ENCODE results near the gene SDR42E2.
"Not testable (repeated sequence)": the region's sequence is repeated elsewhere in the genome, so short reads cannot be mapped to it uniquely, and the experiment has no call there.

SDR42E2 gene

DNA sequence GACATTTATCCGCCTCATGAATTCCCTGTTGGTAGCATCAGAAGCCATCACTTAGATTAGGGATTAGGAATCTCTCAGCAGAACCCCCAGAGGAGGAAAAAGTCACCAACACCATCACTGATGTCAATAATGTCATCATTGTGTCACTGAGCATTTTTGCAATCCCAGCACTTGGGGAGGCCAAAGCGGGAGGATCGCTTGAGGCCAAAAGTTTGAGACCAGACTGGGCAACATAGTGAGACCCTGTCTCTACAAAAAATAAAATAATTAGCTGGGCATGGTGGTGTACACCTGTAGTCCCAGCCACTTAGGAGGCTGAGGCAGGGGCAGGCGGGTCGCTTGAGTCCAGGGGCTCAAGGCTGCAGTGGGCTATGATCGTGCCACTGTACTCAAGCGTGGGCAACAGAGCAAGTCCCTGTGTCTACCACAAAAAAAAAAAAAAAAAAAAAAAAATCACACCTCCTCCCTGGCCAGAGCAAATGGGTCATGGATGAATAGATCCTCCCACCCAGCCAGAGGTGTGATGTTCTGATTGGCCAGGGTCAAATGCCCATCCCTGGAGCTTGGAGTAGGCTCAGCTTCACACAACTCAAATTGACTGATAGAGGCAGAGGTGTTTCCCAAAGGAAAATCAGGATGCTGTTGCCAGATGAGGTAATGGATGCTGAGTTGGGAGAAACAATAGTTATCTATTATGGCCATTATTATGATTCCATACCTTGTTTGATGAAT lies 38.4 kb upstream of the SDR42E2 start:
- no peak overlapping the region for H3K4me3 ChIP-seq (ENCODE audit: low read depth, low read length)
- DNase-seq (ENCODE audit: low read depth), result no peak
- TF ChIP-seq, protein P1, sequence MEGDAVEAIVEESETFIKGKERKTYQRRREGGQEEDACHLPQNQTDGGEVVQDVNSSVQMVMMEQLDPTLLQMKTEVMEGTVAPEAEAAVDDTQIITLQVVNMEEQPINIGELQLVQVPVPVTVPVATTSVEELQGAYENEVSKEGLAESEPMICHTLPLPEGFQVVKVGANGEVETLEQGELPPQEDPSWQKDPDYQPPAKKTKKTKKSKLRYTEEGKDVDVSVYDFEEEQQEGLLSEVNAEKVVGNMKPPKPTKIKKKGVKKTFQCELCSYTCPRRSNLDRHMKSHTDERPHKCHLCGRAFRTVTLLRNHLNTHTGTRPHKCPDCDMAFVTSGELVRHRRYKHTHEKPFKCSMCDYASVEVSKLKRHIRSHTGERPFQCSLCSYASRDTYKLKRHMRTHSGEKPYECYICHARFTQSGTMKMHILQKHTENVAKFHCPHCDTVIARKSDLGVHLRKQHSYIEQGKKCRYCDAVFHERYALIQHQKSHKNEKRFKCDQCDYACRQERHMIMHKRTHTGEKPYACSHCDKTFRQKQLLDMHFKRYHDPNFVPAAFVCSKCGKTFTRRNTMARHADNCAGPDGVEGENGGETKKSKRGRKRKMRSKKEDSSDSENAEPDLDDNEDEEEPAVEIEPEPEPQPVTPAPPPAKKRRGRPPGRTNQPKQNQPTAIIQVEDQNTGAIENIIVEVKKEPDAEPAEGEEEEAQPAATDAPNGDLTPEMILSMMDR (IDR thresholded peaks at IDR 0.05; ENCODE audit: insufficient read depth, low read depth, low read length, missing control alignments), result no peak

DNA sequence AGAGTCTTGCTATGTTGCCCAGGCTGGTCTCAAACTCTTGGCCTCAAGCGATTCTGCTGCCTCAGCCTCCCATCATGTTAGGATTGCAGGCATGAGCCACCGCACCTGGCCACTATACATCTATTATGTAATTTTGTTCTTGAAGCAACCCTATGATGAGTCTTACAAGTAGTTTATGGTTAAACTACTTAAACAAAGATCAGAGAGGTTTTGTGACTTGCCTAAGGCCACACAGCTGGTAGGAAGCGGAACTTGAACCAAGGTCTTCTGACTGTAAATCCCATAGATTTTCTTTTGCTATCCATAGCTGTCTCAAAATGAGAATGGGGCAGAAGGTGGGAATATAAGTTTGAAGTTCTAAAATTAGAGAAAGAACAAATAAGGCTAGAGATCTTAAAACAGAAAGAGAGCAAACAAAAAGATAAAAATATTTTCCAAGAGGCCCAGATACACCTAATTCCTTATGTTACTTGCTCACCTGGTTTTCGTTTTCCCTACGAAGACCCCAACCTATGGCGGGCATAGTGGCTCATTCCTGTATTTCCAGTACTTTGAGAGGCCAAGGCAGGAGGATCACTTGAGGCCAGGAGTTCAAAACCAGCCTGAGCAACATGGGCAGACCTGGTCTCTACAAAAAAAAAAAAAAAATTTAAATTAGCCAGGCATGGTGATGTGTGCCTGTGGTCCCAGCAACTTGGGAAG lies 37.6 kb upstream of the SDR42E2 start:
- TF ChIP-seq, protein P1 (IDR thresholded peaks at IDR 0.05; ENCODE audit: insufficient read depth, low read depth, low read length, missing control alignments), result no peak
- no peak for DNase-seq (ENCODE audit: low read depth)
- no peak overlapping the region for H3K4me3 ChIP-seq (ENCODE audit: low read depth, low read length)

DNA sequence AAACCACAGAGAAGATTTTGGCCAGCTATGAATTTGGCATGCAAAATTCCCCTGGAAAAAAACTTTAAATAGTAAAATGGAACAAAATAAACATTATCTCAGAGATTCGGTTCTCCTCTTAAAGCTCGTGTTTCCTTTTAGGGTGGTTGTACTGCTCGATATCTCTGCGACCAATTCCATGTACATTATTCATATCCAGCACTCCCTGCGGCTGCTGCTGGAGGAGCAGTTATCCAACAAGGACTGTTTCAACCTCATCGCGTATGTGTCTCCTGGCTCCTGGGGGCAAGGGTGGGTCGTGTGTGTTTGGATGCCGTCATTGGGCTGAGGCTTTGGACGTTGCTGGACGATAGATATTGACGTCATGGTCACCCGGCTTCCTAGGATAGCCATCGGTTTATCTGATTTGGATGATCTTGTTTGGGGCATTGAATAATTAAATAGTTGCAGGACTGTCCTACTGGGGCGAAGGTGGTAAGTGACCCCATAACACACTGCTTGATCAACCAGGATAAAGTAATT lies 36.2 kb upstream of the SDR42E2 start:
- TF ChIP-seq, protein P1 (IDR thresholded peaks at IDR 0.05; ENCODE audit: insufficient read depth, low read depth, low read length, missing control alignments), result no peak
- no peak for DNase-seq (ENCODE audit: low read depth)
- H3K4me3 ChIP-seq (ENCODE audit: low read depth, low read length), result no peak overlapping the region

DNA sequence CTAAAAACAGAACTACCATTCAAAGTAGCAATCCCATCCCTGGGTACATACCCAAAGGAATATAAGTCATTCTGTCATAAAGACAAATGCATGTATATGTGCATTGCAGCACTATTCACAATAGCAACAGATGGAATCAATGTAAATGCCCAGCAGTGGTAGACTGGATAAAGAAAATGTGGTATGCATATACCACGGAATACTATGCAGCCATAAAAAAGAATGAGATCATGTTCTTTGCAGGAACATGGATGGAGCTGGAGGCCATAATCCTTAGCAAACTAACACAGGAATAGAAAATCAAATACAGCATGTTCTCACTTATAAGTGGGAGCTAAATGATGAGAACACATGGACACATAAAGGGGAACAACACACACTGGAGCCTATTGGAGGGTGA lies 33.8 kb upstream of the SDR42E2 start:
- H3K4me3 ChIP-seq (ENCODE audit: low read depth, low read length), result not testable (repeated sequence)

DNA sequence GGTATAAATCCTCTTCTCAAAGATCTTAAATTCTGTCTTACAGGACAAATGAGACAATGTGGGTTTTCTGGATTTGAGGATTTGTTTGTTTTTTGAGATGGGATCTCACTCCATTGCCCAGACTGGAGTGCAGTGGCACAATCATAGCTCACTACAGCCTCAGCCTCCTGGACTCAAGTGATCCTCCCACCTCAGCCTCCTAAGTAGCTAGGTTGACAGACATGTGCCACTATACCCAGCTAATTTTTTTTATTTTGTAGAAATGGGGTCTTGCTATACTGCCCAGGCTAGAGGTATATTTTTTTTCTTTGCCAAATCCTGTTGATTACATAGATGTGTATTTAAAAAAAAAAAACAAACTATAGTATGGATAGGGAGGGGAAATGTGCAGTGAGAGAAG lies 31.8 kb upstream of the SDR42E2 start:
- DNase-seq (ENCODE audit: low read depth), result no peak
- TF ChIP-seq, protein P1 (IDR thresholded peaks at IDR 0.05; ENCODE audit: insufficient read depth, low read depth, low read length, missing control alignments), result no peak
- H3K4me3 ChIP-seq (ENCODE audit: low read depth, low read length), result no peak overlapping the region

More for the DNA sequence above, 33.8 kb upstream of the SDR42E2 start:
- DNase-seq (ENCODE audit: low read depth), result not testable (repeated sequence)

DNA sequence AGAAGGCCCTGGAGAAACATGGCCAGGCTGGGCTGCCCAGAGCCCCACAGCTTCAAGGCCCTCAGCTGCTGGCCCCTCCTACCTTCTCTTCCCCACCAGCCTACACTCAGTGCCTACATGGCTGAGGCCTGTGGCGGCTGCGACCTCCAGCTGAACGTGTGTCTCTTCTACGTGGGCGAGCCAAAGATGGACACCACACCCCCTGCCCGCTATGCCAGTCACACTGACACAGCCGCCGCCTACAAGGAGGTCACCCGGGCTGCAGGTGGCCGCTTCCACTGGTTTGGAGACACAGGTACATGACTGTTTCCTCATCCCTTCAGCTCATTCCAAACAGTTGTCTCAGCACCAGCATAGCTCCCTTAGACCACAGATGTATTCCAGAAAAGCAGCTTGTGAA lies 29.5 kb upstream of the SDR42E2 start:
- no peak overlapping the region for H3K4me3 ChIP-seq (ENCODE audit: low read depth, low read length)
- DNase-seq (ENCODE audit: low read depth), result no peak
- TF ChIP-seq, protein P1 (IDR thresholded peaks at IDR 0.05; ENCODE audit: insufficient read depth, low read depth, low read length, missing control alignments), result no peak

DNA sequence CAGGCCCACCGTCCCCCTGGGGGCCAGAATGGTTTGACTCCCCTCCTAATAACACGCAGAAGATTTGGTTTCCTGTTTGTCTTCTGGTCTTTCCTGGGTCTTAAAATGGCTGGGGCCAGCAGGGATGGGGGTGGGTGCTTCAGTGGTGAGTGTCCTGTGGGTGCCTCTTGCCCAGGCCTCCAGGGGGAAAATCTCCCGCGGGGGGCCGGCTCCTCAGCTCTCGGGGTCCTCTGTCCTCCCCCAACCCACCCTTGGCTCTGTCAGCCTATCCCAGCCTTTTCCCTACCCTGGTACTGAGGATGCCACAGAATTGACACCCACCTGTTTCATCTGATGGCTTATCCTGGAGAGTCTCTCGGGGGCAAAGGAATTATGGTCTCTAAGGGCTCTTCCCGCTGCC lies 23.8 kb upstream of the SDR42E2 start:
- no peak for DNase-seq (ENCODE audit: low read depth)
- TF ChIP-seq, protein P1 (IDR thresholded peaks at IDR 0.05; ENCODE audit: insufficient read depth, low read depth, low read length, missing control alignments), result no peak
- no peak overlapping the region for H3K4me3 ChIP-seq (ENCODE audit: low read depth, low read length)

Data from GM12865 (cell line).